GM06990 (cell line): Measurements from ENCODE around the gene ZBTB42.
"Not testable (repeated sequence)": the region's sequence is repeated elsewhere in the genome, so short reads cannot be mapped to it uniquely, and the experiment has no call there.

ENCODE experiments used
- DNase-seq: peaks from one replicate; pipeline ENCODE4 v3.0.0-alpha.2; 2011; ENCODE audit not compliant: insufficient read length; ENCODE audit errors: extremely low read depth
- H3K27me3 ChIP-seq: replicated peaks from 2 replicates; pipeline ENCODE4 v1.6.0; 2011; ENCODE audit warnings: low read length; ENCODE audit not compliant: control insufficient read depth, insufficient read depth
- H3K36me3 ChIP-seq: 2 replicates; pipeline ENCODE4 v1.5.1; 2011; ENCODE audit warnings: low read length; ENCODE audit not compliant: control insufficient read depth, insufficient read depth
- H3K4me3 ChIP-seq: replicated peaks from 2 replicates; pipeline ENCODE4 v1.5.1; 2011; ENCODE audit warnings: low read depth, mild to moderate bottlenecking, control low read depth, low read length
- CTCF ChIP-seq: IDR thresholded peaks from 2 replicates; pipeline ENCODE4 v1.5.1; 2011; ENCODE audit warnings: low read length, control low read depth, mild to moderate bottlenecking, inconsistent platforms; ENCODE audit not compliant: insufficient read depth, poor library complexity, severe bottlenecking

ZBTB42 gene

GRCh38 chr14:104805941-104806624 lies 5.2 kb downstream of the ZBTB42 start:
- peak; percentile 12 for DNase-seq
- Histone ChIP-seq H3K4me3 (no peak overlapping the region), H3K27me3 (no peaks in the 10 kb centered on the region), H3K36me3 (no peaks in the 10 kb centered on the region)
- no peak for TF ChIP-seq CTCF

GRCh38 chr14:104806625-104807465 lies 5.9 kb downstream of the ZBTB42 start:
- H3K36me3 ChIP-seq = no peaks in the 10 kb centered on the region
- H3K4me3 ChIP-seq = no peak overlapping the region
- no peaks in the 10 kb centered on the region for H3K27me3 ChIP-seq
- no peak for TF ChIP-seq CTCF
- no peak for DNase-seq

- no peak for DNase-seq
- Histone ChIP-seq H3K27me3 (no peaks in the 10 kb centered on the region), H3K36me3 (no peaks in the 10 kb centered on the region), H3K4me3 (no peak overlapping the region)
- no peak for TF ChIP-seq CTCF
These were observed 7.6 kb downstream of the ZBTB42 start for GRCh38 chr14:104808456-104808855.

GRCh38 chr14:104810316-104810715 lies 9.4 kb downstream of the ZBTB42 start:
- Histone ChIP-seq H3K36me3 (no peaks in the 10 kb centered on the region), H3K27me3 (no peaks in the 10 kb centered on the region), H3K4me3 (no peak overlapping the region)
- TF ChIP-seq CTCF = no peak
- no peak for DNase-seq

GRCh38 chr14:104813286-104813685 lies 12.4 kb downstream of the ZBTB42 start:
- Histone ChIP-seq H3K4me3 (no peak overlapping the region), H3K36me3 (no peaks in the 10 kb centered on the region), H3K27me3 (no peaks in the 10 kb centered on the region)
- no peak for TF ChIP-seq CTCF
- no peak for DNase-seq

GRCh38 chr14:104814701-104815100 lies 13.8 kb downstream of the ZBTB42 start:
- H3K36me3 ChIP-seq, H3K27me3 ChIP-seq, DNase-seq: not testable (repeated sequence)
- H3K4me3 ChIP-seq = peak overlapping the region; percentile 87
